Middle frontal gyrus (tissue), 1 donor: Measurements from ENCODE around the gene SCAF4.
"Not testable (repeated sequence)": the region's sequence is repeated elsewhere in the genome, so short reads cannot be mapped to it uniquely, and the experiment has no call there.

ENCODE experiments used
- DNase-seq: peaks from one replicate; pipeline ENCODE4 v3.0.0-alpha.2; 2015; ENCODE audit warnings: low spot score; ENCODE audit errors: extremely low spot score

SCAF4 gene, protein sequence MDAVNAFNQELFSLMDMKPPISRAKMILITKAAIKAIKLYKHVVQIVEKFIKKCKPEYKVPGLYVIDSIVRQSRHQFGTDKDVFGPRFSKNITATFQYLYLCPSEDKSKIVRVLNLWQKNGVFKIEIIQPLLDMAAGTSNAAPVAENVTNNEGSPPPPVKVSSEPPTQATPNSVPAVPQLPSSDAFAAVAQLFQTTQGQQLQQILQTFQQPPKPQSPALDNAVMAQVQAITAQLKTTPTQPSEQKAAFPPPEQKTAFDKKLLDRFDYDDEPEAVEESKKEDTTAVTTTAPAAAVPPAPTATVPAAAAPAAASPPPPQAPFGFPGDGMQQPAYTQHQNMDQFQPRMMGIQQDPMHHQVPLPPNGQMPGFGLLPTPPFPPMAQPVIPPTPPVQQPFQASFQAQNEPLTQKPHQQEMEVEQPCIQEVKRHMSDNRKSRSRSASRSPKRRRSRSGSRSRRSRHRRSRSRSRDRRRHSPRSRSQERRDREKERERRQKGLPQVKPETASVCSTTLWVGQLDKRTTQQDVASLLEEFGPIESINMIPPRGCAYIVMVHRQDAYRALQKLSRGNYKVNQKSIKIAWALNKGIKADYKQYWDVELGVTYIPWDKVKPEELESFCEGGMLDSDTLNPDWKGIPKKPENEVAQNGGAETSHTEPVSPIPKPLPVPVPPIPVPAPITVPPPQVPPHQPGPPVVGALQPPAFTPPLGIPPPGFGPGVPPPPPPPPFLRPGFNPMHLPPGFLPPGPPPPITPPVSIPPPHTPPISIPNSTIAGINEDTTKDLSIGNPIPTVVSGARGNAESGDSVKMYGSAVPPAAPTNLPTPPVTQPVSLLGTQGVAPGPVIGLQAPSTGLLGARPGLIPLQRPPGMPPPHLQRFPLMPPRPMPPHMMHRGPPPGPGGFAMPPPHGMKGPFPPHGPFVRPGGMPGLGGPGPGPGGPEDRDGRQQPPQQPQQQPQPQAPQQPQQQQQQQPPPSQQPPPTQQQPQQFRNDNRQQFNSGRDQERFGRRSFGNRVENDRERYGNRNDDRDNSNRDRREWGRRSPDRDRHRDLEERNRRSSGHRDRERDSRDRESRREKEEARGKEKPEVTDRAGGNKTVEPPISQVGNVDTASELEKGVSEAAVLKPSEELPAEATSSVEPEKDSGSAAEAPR

DNA sequence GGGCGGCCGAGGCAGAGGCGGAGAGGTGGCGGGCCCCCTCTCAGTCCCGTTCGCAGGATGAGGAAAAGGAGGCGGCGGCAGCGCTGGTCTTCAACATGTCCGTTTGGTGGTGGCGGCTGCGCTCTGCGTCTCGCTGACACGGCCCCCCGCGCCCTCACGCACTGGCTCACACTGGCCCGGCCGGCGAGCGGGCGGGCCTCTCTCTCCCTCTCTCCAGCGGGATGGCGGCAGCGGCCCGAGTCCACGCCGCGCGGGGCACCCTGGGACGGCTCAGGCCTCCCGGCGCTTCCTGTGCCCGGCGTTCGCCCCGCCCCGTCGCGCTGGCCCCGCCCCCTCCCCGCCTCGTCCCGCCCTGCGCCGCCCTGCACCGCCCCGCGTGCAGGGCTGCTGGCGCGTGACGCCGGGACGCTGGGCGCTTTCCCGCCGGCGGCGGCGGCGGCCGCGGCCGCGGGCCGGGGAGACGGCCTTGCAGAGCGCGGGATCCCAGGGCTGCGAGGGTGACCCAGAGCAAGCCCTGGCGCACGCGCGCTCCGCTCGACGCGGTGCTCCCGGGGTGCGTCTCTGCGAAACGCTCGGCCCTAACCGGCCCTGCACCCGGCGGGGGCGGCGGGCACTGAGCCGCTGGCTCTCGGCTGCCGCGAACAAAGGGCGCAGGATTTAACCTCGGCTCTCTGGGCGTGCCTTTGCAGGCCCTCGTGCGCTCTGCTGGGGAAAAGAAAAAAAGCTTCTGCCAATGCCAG, at the start of gene SCAF4:
Gene SCAF4, minus strand, starts transcription at position 262 of the 740 bp plus-strand sequence. CDS start 426 bp downstream, outside the sequence.
- DNase-seq, result peak; percentile 91

DNA sequence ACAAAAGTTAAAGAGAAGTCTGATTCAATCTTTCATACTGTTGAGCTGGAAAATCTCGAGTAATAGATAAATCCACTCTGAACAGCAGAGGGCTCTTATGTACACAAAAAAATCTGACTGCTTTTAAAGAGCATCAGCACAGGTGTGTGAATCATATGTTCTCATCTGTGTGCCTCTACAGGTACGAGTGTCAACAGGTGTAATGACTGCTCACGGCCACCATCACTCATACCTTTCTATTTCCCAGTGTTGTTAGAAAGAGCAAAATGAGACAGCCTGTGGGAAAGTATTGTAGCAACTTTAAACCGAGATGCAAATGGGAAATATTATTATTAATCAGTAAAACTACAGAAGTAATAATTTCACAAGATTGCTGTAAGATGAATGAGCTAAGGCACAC, 49.0 kb upstream of the SCAF4 start:
- no peak for DNase-seq

DNA sequence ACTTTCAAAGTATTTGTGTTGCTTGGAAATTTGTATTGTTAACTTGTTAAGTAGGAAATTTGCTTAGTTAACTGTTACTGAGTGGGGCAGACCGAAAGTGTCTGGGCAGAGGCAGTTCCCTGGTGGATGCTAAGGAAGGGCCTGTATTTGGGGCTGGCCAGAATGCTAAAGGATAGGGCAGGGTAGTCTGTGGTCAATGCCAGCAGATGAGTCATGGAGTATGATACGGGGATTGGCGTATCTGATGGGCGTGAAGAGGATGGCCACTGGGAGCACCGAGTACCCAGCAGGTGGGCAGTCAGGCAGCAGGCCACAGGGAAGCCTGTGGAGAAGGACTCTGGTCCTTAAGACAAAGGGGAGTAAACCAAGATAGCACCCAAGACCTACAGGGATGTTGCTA, 46.6 kb upstream of the SCAF4 start:
- no peak for DNase-seq

DNA sequence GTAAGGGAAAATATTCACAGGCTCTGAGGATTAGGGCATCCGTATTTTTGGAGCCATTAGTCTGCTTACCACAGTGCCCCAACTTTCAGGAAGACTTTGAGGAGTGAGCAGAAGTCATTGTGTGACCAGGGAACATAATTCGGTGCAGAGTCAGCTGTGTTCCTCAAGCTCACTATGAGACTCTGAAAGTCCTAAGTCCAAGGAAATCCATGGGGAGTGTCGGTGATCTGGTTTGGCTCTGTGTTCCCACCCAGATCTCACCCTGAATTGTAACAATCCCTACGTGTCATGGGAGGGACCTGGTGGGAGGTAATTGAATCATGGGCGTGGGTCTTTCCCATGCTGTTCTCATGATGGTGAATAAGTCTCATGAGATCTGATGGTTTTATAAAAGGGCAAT, 45.9 kb upstream of the SCAF4 start:
- DNase-seq, result no peak

DNA sequence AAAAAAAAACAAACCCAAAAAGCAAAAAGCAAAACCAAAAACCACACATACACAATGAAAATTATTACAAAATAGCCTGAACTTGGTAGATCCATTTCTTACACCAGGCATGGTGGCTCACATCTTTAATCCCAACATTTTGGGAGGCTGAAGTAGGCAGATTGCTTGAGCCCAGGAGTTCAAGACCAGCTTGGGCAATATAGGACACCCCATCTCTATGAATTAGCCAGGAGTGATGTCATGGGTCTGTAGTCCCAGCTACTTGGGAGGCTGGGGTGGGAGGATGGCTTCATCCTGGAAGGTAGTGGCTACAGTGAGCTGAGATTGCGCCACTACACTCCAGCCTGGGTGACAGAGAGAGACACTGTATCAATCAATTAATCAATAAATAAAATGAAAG, 42.1 kb upstream of the SCAF4 start:
- no peak for DNase-seq

DNA sequence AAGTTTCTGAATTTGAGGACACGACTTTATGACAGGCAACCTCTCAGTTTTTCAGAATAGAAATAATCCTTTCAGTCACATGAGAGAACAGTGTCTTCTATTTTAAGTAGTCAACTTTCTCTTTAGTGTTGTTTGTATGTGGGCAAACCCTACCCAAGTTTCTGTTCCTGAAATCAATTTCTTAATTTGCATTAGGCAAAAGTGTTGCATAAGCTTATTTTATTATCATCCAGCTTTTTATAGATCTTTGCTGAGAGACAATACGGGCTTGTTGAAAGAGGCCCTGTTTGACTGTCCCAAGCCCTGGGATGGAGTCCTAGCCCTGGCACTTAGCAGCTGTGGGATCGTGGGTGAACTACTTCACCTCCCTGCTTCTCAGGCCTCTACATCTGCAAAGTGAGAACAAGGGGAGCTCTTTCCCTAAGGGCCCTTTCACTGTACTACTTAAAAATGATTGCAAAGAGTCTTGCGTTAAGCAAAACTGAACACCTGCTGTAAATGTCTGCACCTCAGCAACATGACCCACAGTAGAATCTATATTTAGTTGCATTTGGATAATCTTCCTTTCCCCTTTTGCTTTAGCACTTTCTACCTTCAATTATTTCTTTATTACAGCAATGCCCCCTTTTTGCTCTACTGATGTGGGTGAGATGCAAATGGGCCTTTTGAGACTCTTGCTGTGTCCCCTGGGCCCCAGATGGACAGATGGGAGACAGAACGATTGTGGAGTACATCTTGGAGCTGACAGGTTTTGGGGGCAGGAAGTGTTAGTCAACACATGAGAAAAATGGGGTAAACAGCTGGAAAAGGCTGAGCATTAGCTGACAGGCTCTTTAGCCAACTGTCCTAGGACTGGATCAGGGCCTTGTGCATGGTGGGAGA, 41.0 kb upstream of the SCAF4 start:
- DNase-seq, result no peak

DNA sequence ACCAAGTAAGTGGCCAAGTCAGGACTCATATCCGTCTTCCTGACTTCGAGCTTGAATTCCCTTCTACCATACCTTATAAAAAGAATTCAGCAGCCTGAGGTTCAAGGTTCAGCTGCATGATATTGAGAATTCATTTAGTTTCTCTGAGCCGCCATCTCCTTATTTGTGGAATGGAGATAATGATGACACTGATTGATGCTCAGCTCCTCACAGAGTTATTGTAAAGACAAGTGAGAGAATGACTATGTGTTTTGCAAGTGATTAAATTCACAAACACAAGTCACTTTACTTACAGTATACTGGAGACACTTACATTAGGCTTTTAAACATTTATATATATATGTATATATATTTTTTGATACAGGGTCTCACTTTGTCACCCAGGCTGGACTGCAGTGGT, 39.8 kb upstream of the SCAF4 start:
- no peak for DNase-seq

DNA sequence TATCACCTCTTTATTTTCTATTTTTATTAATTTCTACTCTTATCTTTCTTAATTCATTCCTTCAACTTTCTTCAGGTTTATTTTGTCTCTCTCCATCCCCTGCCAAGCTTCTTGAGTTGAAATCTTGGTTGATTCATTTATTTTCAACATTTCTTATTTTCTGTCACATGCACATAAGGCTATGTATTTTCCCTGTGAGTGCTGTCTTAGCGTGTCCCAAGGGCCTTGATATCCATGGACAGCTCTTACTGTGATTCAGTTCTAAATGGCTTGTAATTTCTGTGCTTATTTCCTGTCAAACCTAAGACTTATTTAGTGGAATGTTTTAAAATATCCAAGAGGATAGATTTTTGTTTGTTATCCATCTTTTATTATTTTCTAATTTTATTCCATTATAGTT, 36.8 kb upstream of the SCAF4 start:
- DNase-seq, result no peak

DNA sequence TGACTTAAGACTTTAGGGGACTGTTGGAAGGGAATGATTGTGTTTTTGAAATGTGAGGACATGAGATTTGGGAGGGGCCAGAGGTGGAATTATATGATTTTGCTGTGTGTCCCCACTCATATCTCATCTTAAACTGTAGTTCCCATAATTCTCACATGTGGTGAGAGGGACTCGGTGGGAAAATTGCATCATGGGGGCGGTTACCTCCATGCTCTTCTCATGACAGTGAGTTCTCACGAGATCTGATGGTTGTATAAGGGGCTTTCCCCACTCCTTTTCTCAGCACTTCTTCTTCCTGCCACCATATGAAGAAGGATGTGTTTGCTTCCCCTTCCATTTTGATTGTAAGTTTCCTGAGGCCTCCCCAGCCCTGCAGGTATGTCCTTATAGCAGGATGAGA, 35.0 kb upstream of the SCAF4 start:
- DNase-seq, result no peak

DNA sequence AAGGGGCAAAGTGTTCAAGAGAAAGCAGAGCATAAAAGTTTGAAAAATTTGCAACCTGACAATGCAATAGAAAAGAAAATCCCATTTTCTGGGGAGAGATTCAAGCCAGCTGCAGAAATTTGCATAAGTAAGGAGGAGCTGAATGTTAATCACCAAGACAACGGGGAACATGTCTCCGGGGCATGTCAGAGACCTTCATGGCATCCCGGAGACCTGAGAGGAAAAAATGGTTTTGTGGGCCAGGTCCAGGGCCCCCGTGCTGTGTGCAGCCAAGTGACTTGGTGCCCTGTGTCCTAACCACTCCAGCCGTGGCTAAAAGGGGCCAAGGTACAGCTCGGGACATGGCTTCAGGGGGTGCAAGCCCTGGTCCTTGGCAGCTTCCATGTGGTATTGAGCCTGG, 33.9 kb upstream of the SCAF4 start:
- not testable (repeated sequence) for DNase-seq

DNA sequence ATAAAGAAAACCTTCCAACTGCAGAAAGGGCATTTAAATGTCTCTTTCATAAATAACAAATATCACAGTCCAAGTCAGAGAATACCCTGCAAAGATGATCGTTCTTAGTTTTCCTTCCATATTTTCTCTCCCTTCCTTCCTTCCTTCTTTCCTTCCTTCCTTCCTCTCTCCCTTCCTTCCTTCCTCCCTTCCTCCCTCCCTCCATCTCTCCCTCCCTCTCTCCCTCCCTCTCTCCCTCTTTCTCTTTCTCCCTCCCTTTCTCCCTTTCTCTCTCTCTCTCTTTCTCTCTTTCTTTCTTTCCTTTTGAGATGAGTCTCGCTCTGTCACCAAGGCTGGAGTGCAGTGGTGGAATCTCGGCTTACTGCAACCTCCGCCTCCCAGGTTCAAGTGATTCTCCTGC, 29.0 kb upstream of the SCAF4 start:
- DNase-seq, result no peak

DNA sequence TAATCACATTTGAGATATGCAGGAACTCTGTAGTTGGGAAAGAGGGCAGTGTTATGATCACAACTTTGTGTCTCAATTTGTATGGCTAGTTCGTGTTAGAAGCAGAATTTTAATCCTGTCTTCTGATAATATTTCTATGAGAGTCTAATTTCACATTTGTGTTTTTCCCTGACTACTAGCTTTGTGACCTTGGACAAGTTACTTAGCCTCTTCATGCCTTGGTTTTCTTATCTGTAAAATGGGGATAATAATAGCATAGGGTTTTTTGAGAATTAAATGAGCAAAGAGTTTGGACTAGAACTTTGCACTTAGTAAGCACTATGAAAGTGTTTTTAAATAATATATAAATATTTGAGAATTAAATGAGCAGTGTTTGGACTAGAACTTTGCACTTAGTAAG, 24.9 kb upstream of the SCAF4 start:
- DNase-seq, result no peak

DNA sequence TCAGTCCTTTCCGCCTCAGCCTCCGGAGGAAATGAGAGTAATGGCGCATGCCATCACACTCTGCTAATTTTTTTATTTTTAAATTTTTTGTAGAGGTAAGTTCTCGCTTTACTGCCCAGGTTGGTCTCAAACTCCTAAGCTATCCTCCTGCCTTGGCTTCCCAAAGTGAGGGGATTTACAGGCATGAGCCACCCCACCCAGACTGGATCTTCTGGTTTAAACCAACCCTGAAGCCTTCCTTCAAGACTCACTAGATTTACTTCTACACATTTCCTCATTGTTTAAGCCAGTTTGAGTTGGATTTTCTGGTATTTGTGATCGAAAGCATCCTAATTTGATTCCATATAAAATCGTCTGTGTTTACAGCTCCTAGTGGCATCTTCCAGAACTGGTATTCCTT, 23.1 kb upstream of the SCAF4 start:
- no peak for DNase-seq

DNA sequence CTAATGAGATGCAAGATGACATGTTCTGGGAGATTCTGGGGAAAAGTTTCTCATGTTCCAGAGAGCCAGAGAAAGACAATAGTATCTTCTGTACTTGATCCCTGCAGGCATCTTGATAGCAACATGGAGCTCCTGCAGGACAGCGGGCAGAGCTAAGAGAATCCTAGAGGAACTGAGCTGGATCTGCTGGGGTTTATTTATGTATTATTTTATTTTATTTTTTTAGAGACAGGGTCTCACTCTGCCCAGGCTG, 22.7 kb upstream of the SCAF4 start:
- no peak for DNase-seq

DNA sequence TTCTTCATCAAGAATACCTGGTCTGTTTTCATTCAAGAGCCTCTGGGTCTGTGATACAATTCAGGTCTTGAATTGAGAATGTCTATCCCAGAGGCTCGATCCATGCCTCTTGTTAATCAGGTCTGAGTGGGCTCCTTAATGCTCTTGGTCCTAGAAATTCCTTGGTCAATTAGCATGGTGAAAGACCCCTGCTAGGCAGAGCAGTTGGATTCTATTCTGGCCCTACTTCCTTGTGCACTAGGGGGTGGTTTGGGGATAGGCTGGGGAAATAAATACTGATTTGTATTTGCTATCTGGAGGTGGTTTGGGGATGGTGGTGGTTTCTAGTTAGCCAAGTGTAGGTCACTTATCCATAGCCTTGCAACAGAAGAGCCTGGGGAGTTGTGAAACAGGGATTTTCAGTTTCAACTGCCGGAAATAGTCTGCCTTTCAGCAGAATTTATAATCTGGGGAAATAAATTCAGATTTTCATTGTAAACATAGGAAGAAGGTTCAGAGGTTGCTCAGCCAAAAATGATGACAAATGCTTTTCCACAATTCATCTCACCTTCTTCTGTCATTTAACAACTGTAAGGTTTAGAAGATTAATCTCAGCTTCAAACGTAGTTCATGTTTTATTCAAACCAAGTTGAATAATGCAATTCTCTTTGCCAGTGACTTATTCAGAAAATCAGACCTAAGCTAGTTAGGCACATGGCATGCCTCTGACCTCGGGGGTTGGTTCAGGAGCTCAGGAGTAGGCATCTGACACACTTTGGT, 22.2 kb upstream of the SCAF4 start:
- no peak for DNase-seq

DNA sequence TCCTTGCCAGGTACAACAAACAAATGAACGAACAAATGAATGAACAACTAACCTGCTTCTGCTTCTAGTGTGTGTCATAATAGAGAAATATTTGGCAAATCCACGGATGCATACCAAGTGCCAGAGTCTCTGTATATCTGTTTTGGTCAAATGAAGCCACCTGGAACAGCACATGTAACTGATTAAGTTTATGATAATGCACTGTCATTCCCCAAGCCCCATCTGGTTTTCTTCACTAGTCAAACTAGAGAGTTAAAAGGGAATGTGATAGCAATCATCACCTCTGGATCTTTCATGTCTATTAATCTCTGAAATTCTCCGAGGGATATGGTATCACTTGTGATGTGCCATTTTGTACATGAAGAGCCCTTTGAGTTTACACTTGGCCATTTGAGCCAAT, 21.0 kb upstream of the SCAF4 start:
- DNase-seq, result no peak

DNA sequence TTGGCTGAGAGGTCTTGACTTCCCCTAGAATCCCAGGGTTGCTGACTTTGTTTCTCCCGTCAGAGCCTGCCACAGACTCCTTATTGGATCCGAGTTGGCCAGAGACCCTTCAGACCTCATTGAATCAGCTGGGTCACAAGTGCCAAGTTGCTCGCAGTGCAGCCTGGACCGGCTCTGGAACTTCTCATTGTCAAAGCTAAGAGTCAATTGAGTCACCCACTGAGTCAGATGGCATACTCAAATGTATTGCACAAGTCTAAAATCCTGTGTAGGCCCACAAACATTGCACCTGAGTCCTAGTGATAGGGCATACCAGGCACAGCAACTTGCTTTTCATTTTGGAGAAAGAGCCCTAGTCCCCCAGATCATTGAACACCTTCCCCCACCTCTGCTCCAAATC, 20.4 kb upstream of the SCAF4 start:
- DNase-seq, result no peak

DNA sequence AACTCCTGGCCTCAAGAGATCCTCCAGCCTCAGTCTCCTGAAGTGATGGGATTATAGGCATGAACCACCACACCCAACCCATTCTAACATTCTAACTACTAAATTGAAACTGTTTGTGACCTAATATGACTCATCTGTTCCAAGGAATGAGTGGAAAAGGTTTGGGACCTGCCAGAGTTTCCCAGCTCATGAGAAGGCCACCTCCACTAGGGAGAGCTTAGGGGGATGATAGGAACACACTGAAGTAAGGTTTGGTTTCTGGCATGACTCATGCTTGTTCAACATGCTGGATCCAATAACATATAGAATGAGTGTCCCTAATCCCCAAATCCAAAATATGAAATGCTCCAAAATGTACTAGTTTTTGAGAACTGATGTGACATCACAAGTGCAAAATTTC, 18.9 kb upstream of the SCAF4 start:
- DNase-seq, result no peak

DNA sequence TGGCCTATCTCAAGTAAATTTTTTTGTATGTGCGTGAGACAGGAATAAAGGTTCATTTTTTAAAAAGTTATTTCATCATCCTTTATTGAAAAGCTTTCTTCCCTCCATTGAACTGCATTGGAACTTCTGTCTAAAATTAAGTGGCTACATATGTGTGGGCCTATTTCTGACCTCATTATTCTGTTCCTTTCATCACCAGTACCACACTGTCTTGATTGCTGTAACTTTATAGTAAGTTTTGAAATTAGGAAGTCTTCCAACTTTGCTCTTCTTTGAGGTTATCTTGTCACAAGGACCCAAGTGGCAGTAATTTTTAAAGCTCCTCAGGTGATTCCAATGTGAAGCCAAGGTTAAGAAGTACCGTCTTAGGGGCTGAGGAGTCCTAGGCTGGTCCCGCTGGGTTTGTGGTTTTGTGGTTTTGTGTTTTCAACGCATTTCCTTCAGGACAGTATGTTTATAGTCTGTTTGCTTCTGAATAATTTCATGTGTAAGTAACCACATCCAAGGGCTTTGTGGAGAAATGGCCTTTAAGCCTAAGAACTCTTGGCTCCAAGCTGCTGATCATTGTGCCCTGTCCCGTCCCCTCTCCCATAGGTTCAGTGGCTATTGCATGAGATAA, 12.4 kb upstream of the SCAF4 start:
- DNase-seq, result no peak

DNA sequence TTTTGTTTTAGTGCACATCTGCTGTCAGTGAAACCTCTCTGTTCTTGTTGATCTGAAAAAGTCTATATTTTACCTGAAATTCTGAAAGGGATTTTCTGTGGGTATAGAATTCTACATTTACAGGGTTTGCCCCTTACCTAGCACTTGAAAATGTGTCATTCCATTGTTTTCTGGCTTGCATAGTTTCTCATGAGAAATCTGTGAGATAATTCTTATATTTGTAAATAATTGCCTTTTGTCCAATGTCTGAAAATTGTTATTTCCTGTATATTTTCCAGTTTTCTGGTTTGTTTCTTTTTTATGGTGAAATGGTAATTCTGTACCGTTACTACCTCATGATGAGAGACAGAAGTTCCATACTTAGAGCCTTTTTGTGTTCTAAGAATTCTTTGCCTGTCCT, 11.8 kb upstream of the SCAF4 start:
- no peak for DNase-seq
